ENCODE measurements around the gene TMEM40.
"Not testable (repeated sequence)": the region's sequence is repeated elsewhere in the genome, so short reads cannot be mapped to it uniquely, and the experiment has no call there.

TMEM40 gene

GRCh38 chr3:12724794-12725193 lies 34.3 kb downstream of the TMEM40 start:
- DNase-seq = peak in 1 of 2 donors; percentile 25
- Histone ChIP-seq H3K4ac (ENCODE audit: low read depth, low read length) (no peak overlapping the region), H3K9me3 (ENCODE audit: insufficient read depth, low read depth, low read length) (peaks cover 4% of the 10 kb centered on the region), H3K27ac (ENCODE audit: low read depth, low read length) (no peak overlapping the region), H3K4me1 (ENCODE audit: control insufficient read depth in 1 of 2, insufficient read depth in 2 of 2, low read length in 2 of 2) (no peaks in the 10 kb centered on the region), H3K14ac (ENCODE audit: low read length) (no peak overlapping the region), H3K27me3 (ENCODE audit: insufficient read depth, low read length) (no peaks in the 10 kb centered on the region), H3K23ac (ENCODE audit: low read length) (no peak overlapping the region), H2AK5ac (ENCODE audit: low read length) (no peak overlapping the region), H4K12ac (ENCODE audit: low read depth, low read length) (no peak overlapping the region), H3K4me3 (ENCODE audit: low read depth, low read length) (no peak overlapping the region), H2BK5ac (ENCODE audit: low read depth, low read length, poor library complexity) (no peak overlapping the region), H2BK120ac (ENCODE audit: insufficient read depth, low read length, poor library complexity) (no peak overlapping the region), H3K79me2 (ENCODE audit: control insufficient read depth, insufficient read depth, low read length, poor library complexity) (no peaks in the 10 kb centered on the region), H3K79me1 (ENCODE audit: low read length) (no peaks in the 10 kb centered on the region), H2AFZ (ENCODE audit: insufficient read depth, low read length, poor library complexity) (no peak overlapping the region), H3K18ac (ENCODE audit: low read length) (no peak overlapping the region), H3K4me2 (ENCODE audit: low read length) (no peak overlapping the region), H4K8ac (ENCODE audit: low read depth, low read length) (no peak overlapping the region), H3K9ac (ENCODE audit: low read length) (no peak overlapping the region), H3K36me3 (ENCODE audit: control insufficient read depth in 1 of 2, insufficient read depth in 2 of 2, low read length in 2 of 2) (no peaks in the 10 kb centered on the region), H2BK12ac (ENCODE audit: low read length) (no peak overlapping the region), H4K91ac (ENCODE audit: low read depth, low read length) (no peak overlapping the region)
- no CpG with 5 or more reads among the region's 4 CpGs for WGBS (ENCODE audit: extremely low coverage, insufficient coverage, insufficient read length)

GRCh38 chr3:12723362-12723761 lies 35.7 kb downstream of the TMEM40 start:
- not testable (repeated sequence) for H4K91ac ChIP-seq (ENCODE audit: low read depth, low read length); H3K79me2 ChIP-seq (ENCODE audit: control insufficient read depth, insufficient read depth, low read length, poor library complexity); H3K4ac ChIP-seq (ENCODE audit: low read depth, low read length); H3K27me3 ChIP-seq (ENCODE audit: insufficient read depth, low read length); H3K36me3 ChIP-seq (ENCODE audit: control insufficient read depth in 1 of 2, insufficient read depth in 2 of 2, low read length in 2 of 2); H2BK12ac ChIP-seq (ENCODE audit: low read length); H4K12ac ChIP-seq (ENCODE audit: low read depth, low read length); H2AFZ ChIP-seq (ENCODE audit: insufficient read depth, low read length, poor library complexity); H3K4me1 ChIP-seq (ENCODE audit: control insufficient read depth in 1 of 2, insufficient read depth in 2 of 2, low read length in 2 of 2); H3K9ac ChIP-seq (ENCODE audit: low read length); H3K4me3 ChIP-seq (ENCODE audit: low read depth, low read length); H3K9me3 ChIP-seq (ENCODE audit: insufficient read depth, low read depth, low read length); H4K8ac ChIP-seq (ENCODE audit: low read depth, low read length); H3K79me1 ChIP-seq (ENCODE audit: low read length); H3K4me2 ChIP-seq (ENCODE audit: low read length); H3K18ac ChIP-seq (ENCODE audit: low read length); H3K23ac ChIP-seq (ENCODE audit: low read length); H3K27ac ChIP-seq (ENCODE audit: low read depth, low read length); H2AK5ac ChIP-seq (ENCODE audit: low read length); H3K14ac ChIP-seq (ENCODE audit: low read length); H2BK5ac ChIP-seq (ENCODE audit: low read depth, low read length, poor library complexity); H2BK120ac ChIP-seq (ENCODE audit: insufficient read depth, low read length, poor library complexity)
- peak in 1 of 2 donors; percentile 82 for DNase-seq

GRCh38 chr3:12722226-12722625 lies 36.8 kb downstream of the TMEM40 start:
- H4K12ac ChIP-seq (ENCODE audit: low read depth, low read length) = no peak overlapping the region
- H4K8ac ChIP-seq (ENCODE audit: low read depth, low read length) = no peak overlapping the region
- no peak overlapping the region for H3K18ac ChIP-seq (ENCODE audit: low read length)
- no peak overlapping the region for H2BK120ac ChIP-seq (ENCODE audit: insufficient read depth, low read length, poor library complexity)
- no peak for DNase-seq
- no peak overlapping the region for H3K4ac ChIP-seq (ENCODE audit: low read depth, low read length)
- H2BK12ac ChIP-seq (ENCODE audit: low read length) = no peak overlapping the region
- H3K27me3 ChIP-seq (ENCODE audit: insufficient read depth, low read length) = no peaks in the 10 kb centered on the region
- H2AK5ac ChIP-seq (ENCODE audit: low read length) = no peak overlapping the region
- no peak overlapping the region for H3K27ac ChIP-seq (ENCODE audit: low read depth, low read length)
- no peak overlapping the region for H4K91ac ChIP-seq (ENCODE audit: low read depth, low read length)
- H3K23ac ChIP-seq (ENCODE audit: low read length) = no peak overlapping the region
- H3K4me3 ChIP-seq (ENCODE audit: low read depth, low read length) = no peak overlapping the region
- H3K9ac ChIP-seq (ENCODE audit: low read length) = no peak overlapping the region
- WGBS (ENCODE audit: extremely low coverage, insufficient coverage, insufficient read length) = no CpG with 5 or more reads among the region's 3 CpGs
- H3K36me3 ChIP-seq (ENCODE audit: control insufficient read depth in 1 of 2, insufficient read depth in 2 of 2, low read length in 2 of 2) = no peaks in the 10 kb centered on the region
- no peaks in the 10 kb centered on the region for H3K79me2 ChIP-seq (ENCODE audit: control insufficient read depth, insufficient read depth, low read length, poor library complexity)
- H3K14ac ChIP-seq (ENCODE audit: low read length) = no peak overlapping the region
- no peak overlapping the region for H2AFZ ChIP-seq (ENCODE audit: insufficient read depth, low read length, poor library complexity)
- no peaks in the 10 kb centered on the region for H3K4me1 ChIP-seq (ENCODE audit: control insufficient read depth in 1 of 2, insufficient read depth in 2 of 2, low read length in 2 of 2)
- no peak overlapping the region for H2BK5ac ChIP-seq (ENCODE audit: low read depth, low read length, poor library complexity)
- no peaks in the 10 kb centered on the region for H3K79me1 ChIP-seq (ENCODE audit: low read length)
- H3K4me2 ChIP-seq (ENCODE audit: low read length) = no peak overlapping the region
- H3K9me3 ChIP-seq (ENCODE audit: insufficient read depth, low read depth, low read length) = peaks cover 2% of the 10 kb centered on the region

GRCh38 chr3:12719984-12720898 lies 38.8 kb downstream of the TMEM40 start:
- Histone ChIP-seq H3K18ac (ENCODE audit: low read length) (no peak overlapping the region), H3K9me3 (ENCODE audit: insufficient read depth, low read depth, low read length) (peaks cover 2% of the 10 kb centered on the region), H2BK12ac (ENCODE audit: low read length) (no peak overlapping the region), H3K27me3 (ENCODE audit: insufficient read depth, low read length) (no peaks in the 10 kb centered on the region), H4K12ac (ENCODE audit: low read depth, low read length) (no peak overlapping the region), H2BK5ac (ENCODE audit: low read depth, low read length, poor library complexity) (no peak overlapping the region), H3K23ac (ENCODE audit: low read length) (no peak overlapping the region), H3K27ac (ENCODE audit: low read depth, low read length) (no peak overlapping the region), H3K79me2 (ENCODE audit: control insufficient read depth, insufficient read depth, low read length, poor library complexity) (no peaks in the 10 kb centered on the region), H3K4me1 (ENCODE audit: control insufficient read depth in 1 of 2, insufficient read depth in 2 of 2, low read length in 2 of 2) (no peaks in the 10 kb centered on the region), H3K79me1 (ENCODE audit: low read length) (no peaks in the 10 kb centered on the region), H3K9ac (ENCODE audit: low read length) (no peak overlapping the region), H3K4me3 (ENCODE audit: low read depth, low read length) (no peak overlapping the region), H3K4ac (ENCODE audit: low read depth, low read length) (no peak overlapping the region), H4K91ac (ENCODE audit: low read depth, low read length) (no peak overlapping the region), H2BK120ac (ENCODE audit: insufficient read depth, low read length, poor library complexity) (no peak overlapping the region), H3K14ac (ENCODE audit: low read length) (no peak overlapping the region), H2AK5ac (ENCODE audit: low read length) (no peak overlapping the region), H3K36me3 (ENCODE audit: control insufficient read depth in 1 of 2, insufficient read depth in 2 of 2, low read length in 2 of 2) (no peaks in the 10 kb centered on the region), H2AFZ (ENCODE audit: insufficient read depth, low read length, poor library complexity) (no peak overlapping the region), H4K8ac (ENCODE audit: low read depth, low read length) (no peak overlapping the region), H3K4me2 (ENCODE audit: low read length) (peak overlapping the region; percentile 13)
- DNase-seq = peak; percentile 78 to 96
- WGBS (ENCODE audit: extremely low coverage, insufficient coverage, insufficient read length) = no CpG with 5 or more reads among the region's 17 CpGs
